ENCODE measurements around the gene EIF1AX.

The EIF1AX gene

DNA sequence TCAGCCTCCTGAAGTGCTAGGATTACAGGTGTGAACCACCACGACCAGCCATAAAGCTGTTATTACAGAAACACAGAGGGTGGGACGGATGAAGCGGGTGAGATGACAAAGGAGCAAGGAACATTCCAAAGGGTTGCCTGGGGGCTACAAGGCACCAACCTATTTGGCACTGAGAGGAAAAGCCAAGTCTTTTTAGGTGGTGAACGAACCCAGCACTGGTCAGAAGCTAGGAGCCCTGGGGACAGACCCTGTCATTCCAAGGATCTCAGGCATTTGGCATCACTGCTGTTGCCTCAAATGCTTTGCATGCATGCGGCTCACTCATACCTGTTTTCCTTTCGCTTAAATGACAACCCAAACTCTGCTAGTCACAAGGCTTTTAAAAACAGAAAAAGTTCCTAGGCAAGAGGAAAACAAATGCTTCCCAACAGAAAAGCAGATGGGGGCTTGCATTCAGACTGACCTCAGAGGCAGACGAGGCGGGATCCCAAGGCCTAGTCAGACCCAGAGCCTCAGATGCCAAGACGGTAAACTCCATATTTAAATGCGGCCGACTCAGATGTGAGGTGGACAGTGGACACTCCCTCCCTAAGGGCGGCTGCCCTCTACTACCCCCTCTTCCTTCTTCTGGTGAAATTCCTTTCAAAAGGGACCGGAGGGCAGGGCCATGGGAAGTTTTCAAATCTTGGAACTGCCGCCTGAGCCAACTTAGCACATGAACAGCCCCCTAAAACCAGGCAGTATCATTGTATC lies 29.4 kb downstream of the EIF1AX start:
- H3K27me3 Mint-ChIP-seq, result peaks cover 26% of the 10 kb centered on the region
- no peaks in the 10 kb centered on the region for H3K9me3 Mint-ChIP-seq
- intact Hi-C loops (cut with micrococcal nuclease), result no loop called here
- no peak overlapping the region for H3K4me3 Mint-ChIP-seq
- no peaks in the 10 kb centered on the region for H3K36me3 Mint-ChIP-seq (ENCODE audit: low read depth)
- H3K27ac Mint-ChIP-seq, result no peak overlapping the region
- H3K4me1 Mint-ChIP-seq (ENCODE audit: low read depth), result peaks cover 5% of the 10 kb centered on the region

DNA sequence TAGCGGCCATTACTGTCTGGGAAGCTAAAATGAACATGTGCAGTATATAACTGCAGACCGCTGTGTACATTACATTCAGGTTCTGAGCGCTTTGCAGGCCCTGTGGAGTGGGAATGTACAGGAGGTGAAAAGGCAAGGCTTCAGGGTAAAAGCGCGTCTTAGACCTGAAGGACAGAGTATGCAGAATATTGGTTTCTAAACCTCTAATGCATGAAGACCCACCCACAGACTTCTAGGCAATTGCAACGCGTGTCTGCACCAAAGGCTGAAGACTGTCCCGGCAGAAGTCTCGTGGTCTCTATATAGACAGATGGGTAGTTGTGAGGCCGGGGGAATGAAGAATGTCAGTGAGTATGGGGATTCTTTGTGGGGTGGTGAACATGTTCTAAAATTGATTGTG lies 30.4 kb downstream of the EIF1AX start:
- no peak overlapping the region for H3K27ac Mint-ChIP-seq
- intact Hi-C loops (cut with micrococcal nuclease), result no loop called here
- H3K27me3 Mint-ChIP-seq, result peaks cover 18% of the 10 kb centered on the region
- H3K9me3 Mint-ChIP-seq, result no peaks in the 10 kb centered on the region
- no peaks in the 10 kb centered on the region for H3K36me3 Mint-ChIP-seq (ENCODE audit: low read depth)
- no peak overlapping the region for H3K4me3 Mint-ChIP-seq
- peaks cover 5% of the 10 kb centered on the region for H3K4me1 Mint-ChIP-seq (ENCODE audit: low read depth)

DNA sequence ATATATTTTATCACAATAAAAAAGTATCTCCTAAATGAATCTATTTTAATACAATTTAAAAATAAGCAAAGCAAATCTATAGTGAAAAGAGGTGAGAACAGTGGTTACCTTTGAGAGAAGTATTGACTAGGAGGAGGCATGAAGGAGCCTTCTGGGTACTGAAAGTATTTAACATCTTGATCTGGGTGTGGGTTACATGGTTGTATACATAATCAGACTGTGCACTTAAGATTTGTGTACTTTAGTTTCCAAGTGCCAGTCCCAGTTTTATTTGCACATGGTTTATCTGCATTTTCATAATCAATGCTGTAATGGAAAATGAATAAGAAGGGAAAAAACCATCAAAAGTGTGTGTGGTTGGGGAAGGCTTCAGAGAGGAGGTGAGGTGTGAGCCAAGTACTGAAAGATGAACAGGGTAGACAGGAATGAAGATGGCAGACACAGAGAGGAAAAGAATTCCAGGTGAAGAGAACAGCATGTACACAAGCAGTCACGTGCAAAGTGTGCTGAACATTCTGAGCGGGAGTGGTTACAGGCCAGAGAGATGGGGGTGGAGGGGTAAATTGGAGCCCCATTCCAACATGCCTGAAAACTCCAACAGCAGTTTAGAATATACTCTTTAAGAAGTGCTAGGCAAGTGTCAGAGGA lies 39.6 kb downstream of the EIF1AX start:
- Mint-ChIP-seq H3K4me3 (no peak overlapping the region), H3K4me1 (ENCODE audit: low read depth) (no peaks in the 10 kb centered on the region), H3K9me3 (no peaks in the 10 kb centered on the region), H3K36me3 (ENCODE audit: low read depth) (no peaks in the 10 kb centered on the region), H3K27me3 (no peaks in the 10 kb centered on the region), H3K27ac (no peak overlapping the region)
- intact Hi-C loops (cut with micrococcal nuclease), result no loop called here

DNA sequence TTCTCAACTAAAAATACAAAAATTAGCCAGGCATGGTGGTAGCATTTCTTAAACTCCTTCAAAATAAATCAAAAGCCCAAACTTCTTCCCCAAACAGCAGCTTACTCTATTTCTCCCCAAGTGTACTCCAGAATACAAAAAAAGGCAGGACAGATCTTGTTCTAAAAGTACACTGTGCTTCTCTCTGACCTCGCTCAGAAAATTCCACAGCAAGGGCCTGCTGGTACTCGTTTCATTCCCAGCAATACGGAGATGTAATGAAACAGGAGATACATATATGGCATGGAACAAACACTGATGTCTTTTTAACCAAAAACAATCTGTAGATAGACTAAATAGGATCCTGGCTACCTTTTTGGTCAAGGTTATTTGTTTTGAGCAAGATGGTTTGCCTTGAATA lies 50.1 kb downstream of the EIF1AX start:
- Mint-ChIP-seq H3K9me3 (no peaks in the 10 kb centered on the region), H3K4me3 (no peak overlapping the region), H3K27me3 (no peaks in the 10 kb centered on the region), H3K27ac (no peak overlapping the region), H3K4me1 (ENCODE audit: low read depth) (no peaks in the 10 kb centered on the region), H3K36me3 (ENCODE audit: low read depth) (no peaks in the 10 kb centered on the region)
- intact Hi-C loops (cut with micrococcal nuclease), result no loop called here

DNA sequence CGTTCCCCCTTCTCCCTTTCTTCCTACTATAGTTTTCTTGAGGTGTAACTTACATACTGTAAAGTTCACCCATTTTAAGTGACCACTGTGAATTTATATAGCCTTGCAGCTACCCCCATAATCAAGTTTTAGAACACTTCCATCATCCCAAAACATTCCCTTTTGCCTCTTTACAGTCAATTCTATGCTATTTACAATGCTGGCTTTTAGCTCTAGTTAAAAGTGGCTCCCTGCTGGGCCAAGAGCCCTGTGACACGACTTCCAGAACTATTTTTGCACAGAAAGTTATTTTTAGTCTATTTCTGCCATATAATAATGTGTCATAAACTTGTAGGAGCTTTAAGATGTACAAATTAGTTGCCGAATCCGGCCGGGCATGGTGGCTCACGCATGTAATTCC lies 51.8 kb downstream of the EIF1AX start:
- no peaks in the 10 kb centered on the region for H3K27me3 Mint-ChIP-seq
- intact Hi-C loops (cut with micrococcal nuclease), result no loop called here
- no peak overlapping the region for H3K27ac Mint-ChIP-seq
- no peaks in the 10 kb centered on the region for H3K36me3 Mint-ChIP-seq (ENCODE audit: low read depth)
- H3K9me3 Mint-ChIP-seq, result no peaks in the 10 kb centered on the region
- H3K4me3 Mint-ChIP-seq, result no peak overlapping the region
- H3K4me1 Mint-ChIP-seq (ENCODE audit: low read depth), result no peaks in the 10 kb centered on the region

DNA sequence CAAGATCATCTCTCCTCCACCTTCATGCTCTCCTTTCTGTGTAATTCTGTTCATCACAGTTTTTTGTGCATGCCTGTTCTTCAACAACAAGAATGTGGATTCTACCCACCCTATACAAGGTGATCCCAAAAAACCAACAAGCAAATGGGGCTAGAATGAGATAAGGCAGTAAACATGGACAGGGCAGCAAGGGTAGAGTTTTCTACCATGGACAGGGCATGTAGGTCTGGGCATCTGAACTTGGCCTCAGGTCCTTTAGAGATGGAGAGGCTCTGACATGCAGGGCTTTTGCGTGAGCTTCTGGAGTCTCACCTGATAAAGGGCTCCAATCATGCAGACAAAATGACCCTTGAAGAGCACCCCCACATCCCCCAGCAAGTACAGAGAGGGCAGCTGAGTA lies 61.4 kb downstream of the EIF1AX start:
- H3K36me3 Mint-ChIP-seq (ENCODE audit: low read depth), result no peaks in the 10 kb centered on the region
- no peak overlapping the region for H3K4me3 Mint-ChIP-seq
- no peak overlapping the region for H3K27ac Mint-ChIP-seq
- intact Hi-C loops (cut with micrococcal nuclease), result no loop called here
- H3K4me1 Mint-ChIP-seq (ENCODE audit: low read depth), result peaks cover 3% of the 10 kb centered on the region
- H3K27me3 Mint-ChIP-seq, result no peaks in the 10 kb centered on the region
- no peaks in the 10 kb centered on the region for H3K9me3 Mint-ChIP-seq

All from dendritic cell treated with granulocyte-macrophage colony-stimulating factor and Interleukin-4, amounts not matched to agents 40 ng/mL and 50 ng/mL, for 4 days (primary cell).